Measurements from ENCODE around the gene GATA3. TPM values are rescaled to one million over a fixed set of nuclear protein-coding genes. Genes with fewer than 3 reads are reported as not detected.

GATA3 gene
- total RNA-seq, 1 donor from 2014 or later = 1.4 TPM

- Histone ChIP-seq H3K27ac (replicated peaks) (no peak overlapping the region), H3K4me1 (no peaks in the 10 kb centered on the region), H3K9me3 (replicated peaks) (no peaks in the 10 kb centered on the region), H3K4me3 (no peak overlapping the region), H3K27me3 (ENCODE audit: low read depth) (peaks cover 36% of the 10 kb centered on the region), H3K36me3 (no peaks in the 10 kb centered on the region)
- no peak for DNase-seq
- intact Hi-C loops (cut with micrococcal nuclease) = no loop called here
- TF ChIP-seq CTCF (IDR thresholded peaks at IDR 0.05; ENCODE audit: borderline replicate concordance) = no peak
Observed at GRCh38 chr10:8112230-8112905, 57.9 kb downstream of the GATA3 start.

GRCh38 chr10:8112942-8113442 lies 58.5 kb downstream of the GATA3 start:
- DNase-seq = no peak
- Histone ChIP-seq H3K27me3 (ENCODE audit: low read depth) (peaks cover 30% of the 10 kb centered on the region), H3K36me3 (no peaks in the 10 kb centered on the region), H3K9me3 (replicated peaks) (no peaks in the 10 kb centered on the region), H3K4me3 (no peak overlapping the region), H3K27ac (replicated peaks) (no peak overlapping the region), H3K4me1 (no peaks in the 10 kb centered on the region)
- no peak for TF ChIP-seq CTCF (IDR thresholded peaks at IDR 0.05; ENCODE audit: borderline replicate concordance)
- intact Hi-C loops (cut with micrococcal nuclease) = no loop called here

GRCh38 chr10:8113616-8114015 lies 59.1 kb downstream of the GATA3 start:
- peaks cover 29% of the 10 kb centered on the region for H3K27me3 ChIP-seq (ENCODE audit: low read depth)
- intact Hi-C loops (cut with micrococcal nuclease) = no loop called here
- no peak overlapping the region for H3K27ac ChIP-seq (replicated peaks)
- no peaks in the 10 kb centered on the region for H3K9me3 ChIP-seq (replicated peaks)
- H3K36me3 ChIP-seq = no peaks in the 10 kb centered on the region
- no peak overlapping the region for H3K4me3 ChIP-seq
- no peak for TF ChIP-seq CTCF (IDR thresholded peaks at IDR 0.05; ENCODE audit: borderline replicate concordance)
- no peaks in the 10 kb centered on the region for H3K4me1 ChIP-seq
- no peak for DNase-seq

- DNase-seq = no peak
- Histone ChIP-seq H3K4me3 (no peak overlapping the region), H3K27ac (replicated peaks) (no peak overlapping the region), H3K4me1 (no peaks in the 10 kb centered on the region), H3K9me3 (replicated peaks) (no peaks in the 10 kb centered on the region), H3K36me3 (no peaks in the 10 kb centered on the region), H3K27me3 (ENCODE audit: low read depth) (peaks cover 21% of the 10 kb centered on the region)
- intact Hi-C loops (cut with micrococcal nuclease) = no loop called here
- no peak for TF ChIP-seq CTCF (IDR thresholded peaks at IDR 0.05; ENCODE audit: borderline replicate concordance)
Observed at GRCh38 chr10:8114741-8115617, 60.5 kb downstream of the GATA3 start.

- no peak overlapping the region for H3K27ac ChIP-seq (replicated peaks)
- H3K4me1 ChIP-seq = no peaks in the 10 kb centered on the region
- no peak for DNase-seq
- no peaks in the 10 kb centered on the region for H3K36me3 ChIP-seq
- TF ChIP-seq CTCF (IDR thresholded peaks at IDR 0.05; ENCODE audit: borderline replicate concordance) = no peak
- H3K9me3 ChIP-seq (replicated peaks) = no peaks in the 10 kb centered on the region
- H3K27me3 ChIP-seq (ENCODE audit: low read depth) = peaks cover 21% of the 10 kb centered on the region
- no peak overlapping the region for H3K4me3 ChIP-seq
- intact Hi-C loops (cut with micrococcal nuclease) = no loop called here
Observed at GRCh38 chr10:8115618-8115980, 61.1 kb downstream of the GATA3 start.

Measured in left ventricle myocardium inferior (tissue), 1 donor.